Measurements from ENCODE around the gene HES4. TPM values are rescaled to one million over a fixed set of nuclear protein-coding genes. Genes with fewer than 3 reads are reported as not detected.
A peak's percentile ranks its signal among the peaks of the same experiment; 100 is the strongest.

Gene HES4, protein sequence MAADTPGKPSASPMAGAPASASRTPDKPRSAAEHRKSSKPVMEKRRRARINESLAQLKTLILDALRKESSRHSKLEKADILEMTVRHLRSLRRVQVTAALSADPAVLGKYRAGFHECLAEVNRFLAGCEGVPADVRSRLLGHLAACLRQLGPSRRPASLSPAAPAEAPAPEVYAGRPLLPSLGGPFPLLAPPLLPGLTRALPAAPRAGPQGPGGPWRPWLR
- total RNA-seq, result 10 to 100 TPM; 12.7 to 34.8 (median 31.6) TPM

DNA sequence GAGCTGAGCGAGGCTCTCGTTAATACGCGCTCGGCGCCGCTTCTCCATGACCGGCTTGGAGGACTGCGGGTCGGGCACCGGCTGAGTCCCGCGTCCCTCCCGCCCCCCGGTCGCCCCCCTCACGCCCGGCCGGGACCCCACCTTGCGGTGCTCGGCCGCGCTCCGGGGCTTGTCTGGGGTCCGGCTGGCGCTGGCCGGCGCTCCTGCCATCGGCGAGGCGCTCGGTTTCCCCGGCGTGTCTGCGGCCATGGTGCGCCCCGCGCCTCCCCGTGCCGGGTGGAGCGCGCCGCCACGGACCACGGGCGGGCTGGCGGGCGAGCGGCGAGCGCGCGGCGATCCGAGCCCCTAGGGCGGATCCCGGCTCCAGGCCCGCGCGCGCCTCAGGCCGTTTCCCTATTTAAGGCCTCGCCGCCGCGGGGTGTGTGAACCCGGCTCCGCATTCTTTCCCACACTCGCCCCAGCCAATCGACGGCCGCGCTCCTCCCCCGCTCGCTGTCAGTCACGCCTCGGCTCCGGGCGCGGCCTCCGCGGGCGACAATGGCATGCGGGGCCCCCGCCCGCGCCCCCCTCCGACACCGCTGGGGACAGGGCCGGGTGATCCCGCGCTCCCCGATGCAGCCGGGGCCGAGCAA is at the start of gene HES4:
Gene HES4 (minus strand): TSS at position 373 of the 632 bp plus-strand sequence. CDS start 124 bp downstream, at position 249.
- no CpG with 5 or more reads among the region's 95 CpGs for WGBS
- TF ChIP-seq POLR2A (IDR thresholded peaks at IDR 0.05) (peak; percentile 41 to 84), EP300 (IDR thresholded peaks at IDR 0.05) (no peak), POLR2AphosphoS5 (IDR thresholded peaks at IDR 0.05) (peak in 1 of 3 donors; percentile 26)
- TF ChIP-seq, protein P1, sequence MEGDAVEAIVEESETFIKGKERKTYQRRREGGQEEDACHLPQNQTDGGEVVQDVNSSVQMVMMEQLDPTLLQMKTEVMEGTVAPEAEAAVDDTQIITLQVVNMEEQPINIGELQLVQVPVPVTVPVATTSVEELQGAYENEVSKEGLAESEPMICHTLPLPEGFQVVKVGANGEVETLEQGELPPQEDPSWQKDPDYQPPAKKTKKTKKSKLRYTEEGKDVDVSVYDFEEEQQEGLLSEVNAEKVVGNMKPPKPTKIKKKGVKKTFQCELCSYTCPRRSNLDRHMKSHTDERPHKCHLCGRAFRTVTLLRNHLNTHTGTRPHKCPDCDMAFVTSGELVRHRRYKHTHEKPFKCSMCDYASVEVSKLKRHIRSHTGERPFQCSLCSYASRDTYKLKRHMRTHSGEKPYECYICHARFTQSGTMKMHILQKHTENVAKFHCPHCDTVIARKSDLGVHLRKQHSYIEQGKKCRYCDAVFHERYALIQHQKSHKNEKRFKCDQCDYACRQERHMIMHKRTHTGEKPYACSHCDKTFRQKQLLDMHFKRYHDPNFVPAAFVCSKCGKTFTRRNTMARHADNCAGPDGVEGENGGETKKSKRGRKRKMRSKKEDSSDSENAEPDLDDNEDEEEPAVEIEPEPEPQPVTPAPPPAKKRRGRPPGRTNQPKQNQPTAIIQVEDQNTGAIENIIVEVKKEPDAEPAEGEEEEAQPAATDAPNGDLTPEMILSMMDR (IDR thresholded peaks at IDR 0.05), result no peak
- Histone ChIP-seq H3K9me3 (no peaks in the 10 kb centered on the region), H3K36me3 (no peaks in the 10 kb centered on the region), H3K4me1 (peaks cover 59% of the 10 kb centered on the region), H3K27me3 (peaks cover 82% of the 10 kb centered on the region), H3K4me3 (peak within 1 kb of the TSS; percentile 56), H3K27ac (peak within 1 kb of the TSS; percentile 89)
- peak; percentile 90 to 93 for DNase-seq (ENCODE audit: low spot score in 2 of 2)

DNA sequence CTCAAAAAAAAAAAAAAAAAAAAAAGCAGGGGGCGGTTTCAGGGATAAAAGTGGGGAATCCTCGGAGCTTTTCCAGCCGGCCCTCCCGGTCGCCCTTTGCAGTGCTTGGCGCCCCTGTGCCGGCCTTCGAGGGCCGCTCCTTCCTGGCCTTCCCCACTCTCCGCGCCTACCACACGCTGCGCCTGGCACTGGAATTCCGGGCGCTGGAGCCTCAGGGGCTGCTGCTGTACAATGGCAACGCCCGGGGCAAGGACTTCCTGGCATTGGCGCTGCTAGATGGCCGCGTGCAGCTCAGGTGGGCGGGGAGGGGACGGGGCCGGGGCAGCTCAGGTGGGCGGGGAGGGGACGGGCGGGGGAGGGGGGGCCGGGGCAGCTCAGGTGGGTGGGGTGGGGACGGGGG is 48.9 kb upstream of the HES4 start:
- Histone ChIP-seq H3K36me3 (peaks cover 77% of the 10 kb centered on the region), H3K4me3 (no peak overlapping the region), H3K9me3 (no peaks in the 10 kb centered on the region), H3K27ac (no peak overlapping the region), H3K4me1 (peaks cover 3% of the 10 kb centered on the region), H3K27me3 (no peaks in the 10 kb centered on the region)
- DNase-seq (ENCODE audit: low spot score in 2 of 2), result no peak
- WGBS, result 86% methylated on average over 16 of the region's 28 CpGs
- TF ChIP-seq EP300 (IDR thresholded peaks at IDR 0.05), result no peak
- TF ChIP-seq POLR2A (IDR thresholded peaks at IDR 0.05), result no peak
- TF ChIP-seq, protein P1 (IDR thresholded peaks at IDR 0.05), result no peak
- no peak for TF ChIP-seq POLR2AphosphoS5 (IDR thresholded peaks at IDR 0.05)

DNA sequence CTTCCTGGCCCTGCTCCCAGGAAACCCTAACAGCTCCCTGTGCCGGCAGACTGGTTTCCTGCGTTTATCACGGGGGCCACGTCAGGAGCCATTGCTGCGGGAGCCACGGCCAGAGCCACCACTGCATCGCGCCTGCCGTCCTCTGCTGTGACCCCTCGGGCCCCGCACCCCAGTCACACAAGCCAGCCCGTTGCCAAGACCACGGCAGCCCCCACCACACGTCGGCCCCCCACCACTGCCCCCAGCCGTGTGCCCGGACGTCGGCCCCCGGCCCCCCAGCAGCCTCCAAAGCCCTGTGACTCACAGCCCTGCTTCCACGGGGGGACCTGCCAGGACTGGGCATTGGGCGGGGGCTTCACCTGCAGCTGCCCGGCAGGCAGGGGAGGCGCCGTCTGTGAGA is 48.1 kb upstream of the HES4 start:
- DNase-seq (ENCODE audit: low spot score in 2 of 2), result no peak
- TF ChIP-seq POLR2AphosphoS5 (IDR thresholded peaks at IDR 0.05) (no peak), EP300 (IDR thresholded peaks at IDR 0.05) (no peak), POLR2A (IDR thresholded peaks at IDR 0.05) (no peak)
- TF ChIP-seq, protein P1 (IDR thresholded peaks at IDR 0.05), result no peak
- H3K4me3 ChIP-seq, result no peak overlapping the region
- peaks cover 77% of the 10 kb centered on the region for H3K36me3 ChIP-seq
- no peaks in the 10 kb centered on the region for H3K9me3 ChIP-seq
- H3K27me3 ChIP-seq, result no peaks in the 10 kb centered on the region
- H3K27ac ChIP-seq, result no peak overlapping the region
- H3K4me1 ChIP-seq, result peaks cover 3% of the 10 kb centered on the region
- whole genome bisulfite sequencing, result 94% methylated on average over 10 of the region's 25 CpGs

DNA sequence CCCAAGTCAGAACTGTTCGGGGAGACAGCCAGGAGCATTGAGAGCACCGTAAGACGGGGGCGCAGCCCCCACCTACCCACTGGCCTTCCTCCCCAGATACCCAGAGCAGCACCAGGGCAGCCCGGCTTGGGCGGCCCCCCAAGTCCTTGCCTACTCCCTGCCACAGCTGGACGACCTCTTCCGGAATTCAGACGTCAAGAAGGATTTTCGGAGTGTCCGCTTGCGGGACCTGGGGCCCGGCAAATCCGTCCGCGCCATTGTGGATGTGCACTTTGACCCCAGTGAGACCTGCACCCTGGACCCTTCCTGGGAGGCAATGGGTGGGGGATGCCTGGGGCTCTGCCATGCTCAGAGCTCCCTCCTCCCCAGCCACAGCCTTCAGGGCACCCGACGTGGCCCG is 47.5 kb upstream of the HES4 start:
- WGBS, result 95% methylated on average over 8 of the region's 19 CpGs
- DNase-seq (ENCODE audit: low spot score in 2 of 2), result no peak
- no peaks in the 10 kb centered on the region for H3K27me3 ChIP-seq
- H3K4me1 ChIP-seq, result peaks cover 3% of the 10 kb centered on the region
- H3K27ac ChIP-seq, result no peak overlapping the region
- no peaks in the 10 kb centered on the region for H3K9me3 ChIP-seq
- H3K4me3 ChIP-seq, result no peak overlapping the region
- TF ChIP-seq, protein P1 (IDR thresholded peaks at IDR 0.05), result no peak
- TF ChIP-seq POLR2AphosphoS5 (IDR thresholded peaks at IDR 0.05), result no peak
- no peak for TF ChIP-seq EP300 (IDR thresholded peaks at IDR 0.05)
- no peak for TF ChIP-seq POLR2A (IDR thresholded peaks at IDR 0.05)
- peaks cover 76% of the 10 kb centered on the region for H3K36me3 ChIP-seq

DNA sequence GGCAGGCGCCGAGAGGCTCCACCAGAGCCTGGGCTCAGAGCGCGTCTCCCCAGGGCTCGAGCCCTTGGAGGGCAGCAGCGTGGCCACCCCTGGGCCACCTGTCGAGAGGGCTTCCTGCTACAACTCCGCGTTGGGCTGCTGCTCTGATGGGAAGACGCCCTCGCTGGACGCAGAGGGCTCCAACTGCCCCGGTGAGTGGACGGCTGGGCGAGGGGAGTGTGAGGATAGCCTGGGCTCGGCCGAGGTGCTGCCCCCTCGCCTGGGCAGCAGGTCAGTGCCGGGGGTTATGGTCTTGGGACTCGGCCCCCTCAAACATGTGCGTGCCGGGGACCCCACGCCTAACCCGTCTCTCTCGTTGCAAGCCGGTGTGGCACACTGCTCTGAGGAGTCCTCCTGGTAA is 46.9 kb upstream of the HES4 start:
- WGBS, result 94% methylated on average over 20 of the region's 26 CpGs
- Histone ChIP-seq H3K4me1 (peaks cover 3% of the 10 kb centered on the region), H3K9me3 (no peaks in the 10 kb centered on the region), H3K4me3 (no peak overlapping the region), H3K27me3 (no peaks in the 10 kb centered on the region), H3K27ac (no peak overlapping the region), H3K36me3 (peaks cover 72% of the 10 kb centered on the region)
- no peak for DNase-seq (ENCODE audit: low spot score in 2 of 2)
- TF ChIP-seq POLR2A (IDR thresholded peaks at IDR 0.05) (no peak), POLR2AphosphoS5 (IDR thresholded peaks at IDR 0.05) (no peak), EP300 (IDR thresholded peaks at IDR 0.05) (no peak)
- TF ChIP-seq, protein P1 (IDR thresholded peaks at IDR 0.05), result no peak
